ENCODE results near the gene COG5. TPM values are rescaled to one million over a fixed set of nuclear protein-coding genes. Genes with fewer than 3 reads are reported as not detected.

Gene COG5
- total and polyA plus RNA-seq, 10 donors, result 3.6 to 86.6 (median 48.7) TPM

- intact Hi-C loops (cut with DNase I; ENCODE audit: low total_unique reads), result no loop called here
- TF ChIP-seq POLR2AphosphoS5 (IDR thresholded peaks at IDR 0.05) (no peak), CTCF (IDR thresholded peaks at IDR 0.05 in 8 of 11, conservative IDR thresholded peaks at IDR 0.05 in 3 of 11) (no peak), POLR2A (IDR thresholded peaks at IDR 0.05) (no peak)
- WGBS, 5 donors, result 90 to 92% (median 92%) methylated on average over 2 of the region's 2 CpGs
- peaks cover 0 to 44% (median 5%) of the 10 kb centered on the region in 6 donors for H3K36me3 ChIP-seq
- peaks cover 15 to 35% (median 28%) of the 10 kb centered on the region in 6 donors for H3K4me1 ChIP-seq
- DNase-seq, result no peak
- H3K4me3 ChIP-seq, result no peak overlapping the region
- H3K27me3 ChIP-seq (replicated peaks in 1 of 7), result no peaks in the 10 kb centered on the region
- no peaks in the 10 kb centered on the region for H3K9me3 ChIP-seq
- no peak overlapping the region for H3K27ac ChIP-seq
Measured at GRCh38 chr7:107584716-107585115, 21.0 kb upstream of the COG5 start.

DNA sequence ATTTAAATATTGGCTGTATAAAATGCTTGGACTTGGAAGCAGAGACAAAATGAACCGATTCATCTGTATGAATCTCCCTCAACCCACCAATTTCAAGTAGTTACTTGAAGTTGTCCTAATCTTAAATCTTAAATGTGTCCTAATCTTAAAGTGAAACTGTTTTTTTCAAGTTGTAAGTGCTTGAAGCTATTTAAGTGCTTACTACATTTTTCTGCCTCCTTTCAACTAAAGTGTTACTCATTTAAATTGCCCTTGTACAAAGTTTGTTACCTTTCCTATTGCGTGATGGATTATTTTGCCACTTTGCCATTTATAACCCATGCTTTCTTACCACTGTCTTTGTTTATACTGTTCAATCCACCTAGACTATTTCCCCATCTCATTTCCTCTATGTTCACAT, 19.2 kb upstream of the COG5 start:
- Histone ChIP-seq H3K9me3 (no peaks in the 10 kb centered on the region), H3K27ac (no peak overlapping the region), H3K4me3 (no peak overlapping the region), H3K4me1 (peaks cover 15 to 44% (median 34%) of the 10 kb centered on the region in 6 donors), H3K36me3 (peaks cover 0 to 36% (median 5%) of the 10 kb centered on the region in 6 donors), H3K27me3 (replicated peaks in 1 of 7) (no peaks in the 10 kb centered on the region)
- 73 to 80% (median 76%) methylated on average over 2 of the region's 2 CpGs for whole genome bisulfite sequencing, 5 donors
- TF ChIP-seq POLR2A (IDR thresholded peaks at IDR 0.05) (no peak), CTCF (IDR thresholded peaks at IDR 0.05 in 8 of 11, conservative IDR thresholded peaks at IDR 0.05 in 3 of 11) (no peak), POLR2AphosphoS5 (IDR thresholded peaks at IDR 0.05) (no peak)
- intact Hi-C loops (cut with DNase I; ENCODE audit: low total_unique reads), result no loop called here
- DNase-seq, result no peak

DNA sequence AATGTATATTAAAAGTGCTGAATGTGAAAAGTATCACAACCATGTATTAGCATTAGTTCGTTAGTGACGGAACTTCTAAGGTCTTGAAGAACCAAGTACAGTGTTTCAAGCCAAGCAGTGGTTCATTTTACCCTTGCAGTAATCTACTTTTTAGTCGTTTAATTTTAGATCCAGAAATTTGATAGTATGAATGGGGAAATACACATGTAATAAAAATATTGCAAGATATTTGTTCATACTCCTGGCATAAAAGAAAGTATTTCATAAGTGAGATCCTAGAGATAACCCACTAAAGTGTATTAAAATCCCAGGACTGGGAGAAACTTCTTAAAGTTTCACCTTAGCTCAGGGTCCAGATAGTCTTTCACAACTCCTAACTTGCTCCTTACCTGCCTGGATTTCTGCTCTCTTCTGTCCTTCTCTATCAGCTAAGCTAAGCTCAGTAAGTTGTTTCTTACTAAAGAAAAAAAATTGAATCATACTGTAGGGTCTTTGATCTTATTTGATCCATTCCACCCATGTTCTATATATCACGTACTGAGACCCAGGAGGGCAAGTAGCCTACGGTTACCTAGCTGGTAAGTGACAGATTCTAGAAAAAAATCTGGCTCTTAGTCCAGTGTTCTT, 17.8 kb upstream of the COG5 start:
- intact Hi-C loops (cut with DNase I; ENCODE audit: low total_unique reads), result no loop called here
- DNase-seq, result no peak
- 65 to 76% (median 72%) methylated on average over 5 of the region's 5 CpGs for WGBS, 5 donors
- Histone ChIP-seq H3K4me3 (peak overlapping the region in 4 of 8 donors; percentile 61 to 87 (median 70)), H3K27me3 (replicated peaks in 1 of 7) (no peaks in the 10 kb centered on the region), H3K36me3 (peaks cover 0 to 26% (median 5%) of the 10 kb centered on the region in 6 donors), H3K27ac (peak overlapping the region in 1 of 8 donors; percentile 95), H3K9me3 (no peaks in the 10 kb centered on the region), H3K4me1 (peaks cover 15 to 44% (median 34%) of the 10 kb centered on the region in 6 donors)
- TF ChIP-seq POLR2A (IDR thresholded peaks at IDR 0.05) (no peak), POLR2AphosphoS5 (IDR thresholded peaks at IDR 0.05) (no peak), CTCF (IDR thresholded peaks at IDR 0.05 in 8 of 11, conservative IDR thresholded peaks at IDR 0.05 in 3 of 11) (no peak)

DNA sequence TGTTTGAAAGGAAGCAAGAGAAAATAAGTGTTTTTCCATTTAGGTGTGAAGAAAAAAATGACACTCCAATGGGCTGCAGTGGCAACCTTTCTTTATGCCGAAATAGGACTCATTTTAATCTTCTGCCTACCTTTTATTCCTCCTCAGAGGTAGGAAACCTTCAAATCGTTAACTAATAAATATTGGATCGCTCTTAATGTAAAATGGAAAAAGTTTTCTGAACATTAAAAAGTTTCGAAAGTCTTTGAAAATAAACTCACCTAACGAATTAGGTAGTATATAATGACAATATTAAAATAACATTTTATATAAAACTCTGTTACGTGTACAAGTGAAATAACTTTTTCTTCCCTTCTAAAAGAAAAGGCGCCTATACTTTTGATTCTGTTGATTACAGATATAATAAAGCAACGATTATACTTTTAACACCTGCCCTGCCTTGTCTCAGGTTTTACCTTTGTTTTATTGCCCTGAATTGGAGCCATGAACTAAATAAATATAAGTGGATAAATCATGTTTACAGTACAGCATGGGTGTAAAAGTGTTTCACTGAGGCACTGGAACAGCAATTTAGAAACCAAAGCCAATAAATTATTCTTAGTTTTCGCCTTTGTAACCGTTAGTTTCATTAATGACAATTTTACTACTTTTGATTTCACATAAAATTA, 17.1 kb upstream of the COG5 start:
- intact Hi-C loops (cut with DNase I; ENCODE audit: low total_unique reads), result no loop called here
- 45 to 57% (median 47%) methylated on average over 10 of the region's 10 CpGs for WGBS, 5 donors
- no peak for DNase-seq
- TF ChIP-seq POLR2A (IDR thresholded peaks at IDR 0.05) (no peak), CTCF (IDR thresholded peaks at IDR 0.05 in 8 of 11, conservative IDR thresholded peaks at IDR 0.05 in 3 of 11) (peak in 1 of 11 experiments; percentile 1)
- Histone ChIP-seq H3K4me3 (peak overlapping the region; percentile 61 to 87 (median 66)), H3K36me3 (peaks cover 0 to 27% (median 5%) of the 10 kb centered on the region in 6 donors), H3K4me1 (peaks cover 15 to 44% (median 34%) of the 10 kb centered on the region in 6 donors), H3K9me3 (no peaks in the 10 kb centered on the region), H3K27me3 (replicated peaks in 1 of 7) (no peaks in the 10 kb centered on the region), H3K27ac (peak overlapping the region; percentile 81 to 95 (median 91))
